K562 (cell line): ENCODE measurements around the gene NCOR2. TPM values are rescaled to one million over a fixed set of nuclear protein-coding genes. Genes with fewer than 3 reads are reported as not detected.

ENCODE experiments used
- ATF6 ChIP-seq: sonication (generic); formaldehyde crosslinking; IDR thresholded peaks from 2 replicates; pipeline ENCODE4 v1.4.0; 2020; ENCODE audit warnings: mild to moderate bottlenecking, missing genetic modification reagents
- BCOR ChIP-seq: fragments of 450-650 bp; IDR thresholded peaks from 2 replicates; pipeline ENCODE4 v1.6.1; 2016
- CAMTA2 ChIP-seq: fragments of 250-450 bp; sonication (Bioruptor Pico); conservative IDR thresholded peaks from 2 replicates; pipeline ENCODE4 v1.5.1; 2022
- CBX3 ChIP-seq, 2 experiments: IDR thresholded peaks; 1 replicate in 1 of 2; 2 replicates in 1 of 2; pipeline ENCODE4 v1.6.1; 2012; ENCODE audit warnings: inconsistent platforms in 2 of 2, low read length in 2 of 2, borderline replicate concordance in 1 of 2, control low read depth in 1 of 2
- CHD4 ChIP-seq: fragments of 200-600 bp; sonication (generic); IDR thresholded peaks from 3 replicates; pipeline ENCODE4 v1.6.1; 2012; ENCODE audit warnings: low read depth, mild to moderate bottlenecking, mixed read lengths, low read length, inconsistent platforms; ENCODE audit not compliant: insufficient read depth, insufficient replicate concordance, poor library complexity, severe bottlenecking
- EGR1 ChIP-seq: fragments of 450-650 bp; conservative IDR thresholded peaks from 2 replicates; pipeline ENCODE4 v1.6.1; 2017; ENCODE audit warnings: mild to moderate bottlenecking
- GATA2 ChIP-seq: sonication (generic); formaldehyde crosslinking; IDR thresholded peaks from 2 replicates; pipeline ENCODE4 v1.4.0; 2020; ENCODE audit warnings: mild to moderate bottlenecking, missing genetic modification reagents
- GTF3C2 ChIP-seq: IDR thresholded peaks from 3 replicates; pipeline ENCODE4 v1.6.1; 2011; ENCODE audit warnings: borderline replicate concordance, mild to moderate bottlenecking, moderate library complexity; ENCODE audit not compliant: insufficient read length; ENCODE audit errors: extremely low read depth
- HDAC2 ChIP-seq: fragments of 450-650 bp; IDR thresholded peaks from 2 replicates; pipeline ENCODE4 v1.6.1; 2016; ENCODE audit warnings: mild to moderate bottlenecking
- HDAC3 ChIP-seq: fragments of 450-650 bp; IDR thresholded peaks from 2 replicates; pipeline ENCODE4 v1.6.1; 2018; ENCODE audit warnings: borderline replicate concordance, mild to moderate bottlenecking, moderate library complexity; ENCODE audit not compliant: partially characterized antibody
- HIVEP1 ChIP-seq: fragments of 250-450 bp; sonication (Bioruptor Pico); IDR thresholded peaks from 2 replicates; pipeline ENCODE4 v1.4.0; 2020; ENCODE audit warnings: mild to moderate bottlenecking
- IRF9 ChIP-seq: fragments of 450-650 bp; IDR thresholded peaks from 2 replicates; pipeline ENCODE4 v1.6.1; 2016; ENCODE audit warnings: missing biosample characterization, missing genetic modification characterization
- KAT7 ChIP-seq: sonication (generic); formaldehyde crosslinking; IDR thresholded peaks from 2 replicates; pipeline ENCODE4 v1.8.0; 2022; ENCODE audit warnings: missing genetic modification reagents, mild to moderate bottlenecking, borderline replicate concordance
- MEF2A ChIP-seq: IDR thresholded peaks from 2 replicates; pipeline ENCODE4 v1.6.1; 2011; ENCODE audit warnings: low read depth, mild to moderate bottlenecking, low read length, moderate library complexity; ENCODE audit not compliant: control insufficient read depth
- NELFE ChIP-seq: IDR thresholded peaks from 2 replicates; pipeline ENCODE4 v1.6.1; 2011; ENCODE audit warnings: mild to moderate bottlenecking; ENCODE audit not compliant: insufficient read depth, insufficient read length
- PHF21A ChIP-seq: fragments of 450-650 bp; IDR thresholded peaks from 2 replicates; pipeline ENCODE4 v1.6.1; 2017; ENCODE audit warnings: low read depth, borderline replicate concordance
- POLR2A ChIP-seq: fragments of 450-650 bp; conservative IDR thresholded peaks from 2 replicates; pipeline ENCODE4 v1.6.1; 2016
- SIN3A ChIP-seq, 2 experiments: fragments of 150-350 bp in 1 of 2; IDR thresholded peaks; 2 replicates each; pipeline ENCODE4 v1.6.1; 2011 to 2016; ENCODE audit warnings: borderline replicate concordance in 2 of 2, low read depth in 2 of 2, low read length in 2 of 2, mild to moderate bottlenecking in 2 of 2, moderate library complexity in 2 of 2; ENCODE audit not compliant: control insufficient read depth in 1 of 2
- SMAD4 ChIP-seq: fragments of 250-450 bp; sonication (Bioruptor Pico); conservative IDR thresholded peaks from 2 replicates; pipeline ENCODE4 v1.8.0; 2021; ENCODE audit warnings: inconsistent platforms, mild to moderate bottlenecking, moderate library complexity
- XRCC3 ChIP-seq: fragments of 450-650 bp; IDR thresholded peaks from 2 replicates; pipeline ENCODE4 v1.6.1; 2017; ENCODE audit warnings: mild to moderate bottlenecking, moderate library complexity
- ZFP36 ChIP-seq: fragments of 150-350 bp; IDR thresholded peaks from 2 replicates; pipeline ENCODE4 v1.6.1; 2018; ENCODE audit warnings: low read length, low read depth; ENCODE audit not compliant: partially characterized antibody
- ZNF124 ChIP-seq: sonication (generic); formaldehyde crosslinking; IDR thresholded peaks from 2 replicates; pipeline ENCODE4 v1.8.1; 2022; ENCODE audit warnings: missing genetic modification reagents
- ZNF696 ChIP-seq: fragments of 250-450 bp; sonication (Bioruptor Pico); conservative IDR thresholded peaks from 2 replicates; pipeline ENCODE4 v1.4.0; 2020; ENCODE audit warnings: mild to moderate bottlenecking, moderate library complexity
- polyA plus RNA-seq, 8 experiments: library from polyadenylated mRNA; depleted of rRNA in 4 of 8; stranded (reverse) in 5 of 8; unstranded in 3 of 8; fragments of >200 nt; fragmentation: Nextera tagmentation in 2 of 8; fragmentation: Illumina TruSeq in 1 of 8; extraction: Ambion mirVana in 2 of 8; extraction: Trizol in 1 of 8; gene quantifications; 2 replicates each; pipeline versions ENCODE4 v1.2.1 to v1.2.3, GENCODE V29; 2011 to 2014; ENCODE audit warnings: inconsistent platforms in 1 of 8, missing spikeins in 1 of 8
- total RNA-seq, 7 experiments: library from RNA; depleted of rRNA in 6 of 7; stranded (reverse); fragments of >200 nt in 6 of 7; fragmentation: Illumina TruSeq in 2 of 7; extraction: Trizol in 2 of 7; gene quantifications; 2 replicates each; pipeline versions ENCODE4 v1.2.1 to v1.2.3, GENCODE V29; 2011 to 2021; ENCODE audit warnings: low replicate concordance in 1 of 7
- TF ChIP-seq, protein P1 (sequence below): sonication (generic); formaldehyde crosslinking; IDR thresholded peaks from 2 replicates; pipeline ENCODE4 v1.9.0; 2022; ENCODE audit warnings: mild to moderate bottlenecking, missing genetic modification reagents

Gene NCOR2
- total and polyA plus RNA-seq, 9 of the 15 experiments (the other 6 are each of a cell fraction or from before 2014, with no cell fraction given), result 0.18 to 126 (median 8.4) TPM

- no peak for TF ChIP-seq SIN3A (IDR thresholded peaks at IDR 0.05; ENCODE audit: borderline replicate concordance in 2 of 2, control insufficient read depth in 1 of 2, low read depth in 2 of 2, low read length in 2 of 2)
- TF ChIP-seq, protein P1, sequence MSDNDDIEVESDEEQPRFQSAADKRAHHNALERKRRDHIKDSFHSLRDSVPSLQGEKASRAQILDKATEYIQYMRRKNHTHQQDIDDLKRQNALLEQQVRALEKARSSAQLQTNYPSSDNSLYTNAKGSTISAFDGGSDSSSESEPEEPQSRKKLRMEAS, result peak; percentile 28; the same call in 1 of the 2 replicates
- no peak for TF ChIP-seq ATF6 (CRISPR knock-in tag)
- TF ChIP-seq BCOR, result peak; percentile 33; the same call in 1 of the 2 replicates
- no peak for TF ChIP-seq NELFE
- no peak for TF ChIP-seq ZNF124 (CRISPR knock-in tag)
- peak; percentile 71 for TF ChIP-seq ZFP36
- no peak for TF ChIP-seq CAMTA2 (CRISPR knock-in tag)
- TF ChIP-seq KAT7 (CRISPR knock-in tag), result no peak
- no peak for TF ChIP-seq CBX3 (IDR thresholded peaks at IDR 0.05; ENCODE audit: borderline replicate concordance in 1 of 2, low read length in 2 of 2)
- TF ChIP-seq CHD4, result no peak
- TF ChIP-seq HIVEP1 (CRISPR knock-in tag), result no peak
- TF ChIP-seq EGR1, result peak; percentile 39; the same call in 1 of the 2 replicates
- no peak for TF ChIP-seq HDAC2
- TF ChIP-seq IRF9, result no peak
- no peak for TF ChIP-seq GTF3C2
- TF ChIP-seq XRCC3, result no peak
- TF ChIP-seq SMAD4 (CRISPR knock-in tag), result no peak
- no peak for TF ChIP-seq POLR2A
- no peak for TF ChIP-seq ZNF696
- TF ChIP-seq HDAC3, result no peak
- no peak for TF ChIP-seq MEF2A
- no peak for TF ChIP-seq GATA2
- TF ChIP-seq PHF21A, result 0 out of 2 replicates have a peak, but pooled peaks have one; percentile 55
Observed at GRCh38 chr12:124548854-124549378, 18.5 kb downstream of the NCOR2 start (continued).
